A549 (cell line): ENCODE measurements around the gene TMEM220. TPM values are rescaled to one million over a fixed set of nuclear protein-coding genes. Genes with fewer than 3 reads are reported as not detected.

Experiments
- ATAC-seq, 2 experiments: fragments of 200-7000 bp in 1 of 2; fragments of >200 bp in 1 of 2; cut with Nextera tagmentation in 1 of 2; cut with Tn5 transposase in 1 of 2; 3 replicates each; pipeline versions ENCODE4 v1.8.0 to v1.9.1; 2018 to 2020; ENCODE audit warnings: mild to moderate bottlenecking in 1 of 2, moderate library complexity in 1 of 2
- CTCF ChIA-PET: fragments of 300-600 bp; sonication (Branson Sonifier 250); formaldehyde crosslinking; extraction: SDS; loops from one replicate; lab custom pipeline; 2021; ENCODE audit warnings: antibody characterized with exemption, inconsistent platforms; lab: Yijun Ruan, JAX
- POLR2A ChIA-PET: fragments of 350-600 bp; formaldehyde crosslinking; extraction: SDS; loops from one replicate; lab custom pipeline; 2021; ENCODE audit warnings: antibody characterized with exemption, inconsistent platforms; lab: Yijun Ruan, JAX
- DNase-seq, 2 experiments: peaks; one replicate each; pipeline versions ENCODE4 v3.0.0 to v3.0.0-alpha.2; 2011 to 2016; ENCODE audit warnings: low read depth in 1 of 2, low spot score in 1 of 2
- FAIRE-seq: peaks from 2 replicates; lab custom pipeline; 2011; peaks lifted over from hg19 to GRCh38; lab: Jason Lieb, UNC
- H3K27ac ChIP-seq, 2 experiments: fragments of >200 bp; sonication (Bioruptor Twin); formaldehyde crosslinking; 3 replicates each; pipeline ENCODE4 v1.5.1; 2016 to 2017
- H3K4me1 ChIP-seq: fragments of >200 bp; sonication (Bioruptor Twin); formaldehyde crosslinking; 3 replicates; pipeline ENCODE4 v1.6.1; 2016
- H3K4me2 ChIP-seq: fragments of >200 bp; sonication (Bioruptor Twin); formaldehyde crosslinking; 3 replicates; pipeline ENCODE4 v1.6.1; 2016
- H3K4me3 ChIP-seq: fragments of >200 bp; sonication (Bioruptor Twin); formaldehyde crosslinking; 3 replicates; pipeline ENCODE4 v1.5.1; 2016
- H3K9me3 ChIP-seq: fragments of >200 bp; sonication (Bioruptor Twin); formaldehyde crosslinking; 3 replicates; pipeline ENCODE4 v1.6.1; 2016
- BHLHE40 ChIP-seq: IDR thresholded peaks from 2 replicates; pipeline ENCODE4 v1.6.1; 2012; ENCODE audit warnings: low read depth, low read length, inconsistent platforms
- CBX8 ChIP-seq: fragments of 200-600 bp; sonication (generic); IDR thresholded peaks from 2 replicates; pipeline ENCODE4 v1.6.1; 2016
- CEBPB ChIP-seq, 2 experiments: fragments of >200 bp in 1 of 2; sonication (Bioruptor Twin) in 1 of 2; formaldehyde crosslinking in 1 of 2; IDR thresholded peaks; 2 replicates each; pipeline ENCODE4 v1.6.1; 2012 to 2016
- CHD4 ChIP-seq: fragments of 200-600 bp; sonication (generic); IDR thresholded peaks from 2 replicates; pipeline ENCODE4 v1.6.1; 2016; ENCODE audit warnings: antibody characterized with exemption, mild to moderate bottlenecking, borderline replicate concordance
- ESRRA ChIP-seq: fragments of 150-350 bp; IDR thresholded peaks from 2 replicates; pipeline ENCODE4 v1.6.1; 2014; ENCODE audit warnings: mild to moderate bottlenecking, low read length, borderline replicate concordance
- FOSB ChIP-seq: fragments of 250-450 bp; sonication (Bioruptor Pico); IDR thresholded peaks from 2 replicates; pipeline ENCODE4 v1.5.0; 2020; ENCODE audit warnings: mild to moderate bottlenecking, moderate library complexity
- FOXS1 ChIP-seq: fragments of 250-450 bp; sonication (Bioruptor Pico); IDR thresholded peaks from 2 replicates; pipeline ENCODE4 v1.5.0; 2020; ENCODE audit warnings: mild to moderate bottlenecking, moderate library complexity
- HEYL ChIP-seq: fragments of 250-450 bp; sonication (Bioruptor Pico); IDR thresholded peaks from 2 replicates; pipeline ENCODE4 v1.8.0; 2021; ENCODE audit warnings: mild to moderate bottlenecking, moderate library complexity
- HOXA7 ChIP-seq: fragments of 250-450 bp; sonication (Bioruptor Pico); IDR thresholded peaks from 2 replicates; pipeline ENCODE4 v1.5.0; 2020; ENCODE audit warnings: mild to moderate bottlenecking, moderate library complexity
- HOXB13 ChIP-seq: fragments of 250-450 bp; sonication (Bioruptor Pico); IDR thresholded peaks from 2 replicates; pipeline ENCODE4 v1.5.0; 2020; ENCODE audit warnings: low read depth, mild to moderate bottlenecking, moderate library complexity
- HOXB5 ChIP-seq: fragments of 250-450 bp; sonication (Bioruptor Pico); IDR thresholded peaks from 2 replicates; pipeline ENCODE4 v1.5.0; 2020; ENCODE audit warnings: mild to moderate bottlenecking, moderate library complexity
- MAFK ChIP-seq: fragments of 450-650 bp; IDR thresholded peaks from 2 replicates; pipeline ENCODE4 v1.6.1; 2014; ENCODE audit not compliant: partially characterized antibody
- NFE2L2 ChIP-seq: fragments of 150-350 bp; conservative IDR thresholded peaks from 2 replicates; pipeline ENCODE4 v1.6.1; 2014; ENCODE audit warnings: low read length
- NPAS2 ChIP-seq: fragments of 250-450 bp; sonication (Bioruptor Pico); IDR thresholded peaks from 2 replicates; pipeline ENCODE4 v1.8.0; 2022; ENCODE audit warnings: mild to moderate bottlenecking, moderate library complexity, borderline replicate concordance
- PHF8 ChIP-seq: fragments of 200-600 bp; sonication (generic); IDR thresholded peaks from 2 replicates; pipeline ENCODE4 v1.6.1; 2016; ENCODE audit warnings: low read depth, mild to moderate bottlenecking, antibody characterized with exemption, moderate library complexity, borderline replicate concordance
- RAD21 ChIP-seq, 2 experiments: fragments of >200 bp in 1 of 2; sonication (Bioruptor Twin) in 1 of 2; formaldehyde crosslinking in 1 of 2; IDR thresholded peaks in 1 of 2; conservative IDR thresholded peaks in 1 of 2; 2 replicates in 1 of 2; 3 replicates in 1 of 2; pipeline ENCODE4 v1.6.1; 2012 to 2018; ENCODE audit warnings: inconsistent platforms in 1 of 2
- TFCP2L1 ChIP-seq: fragments of 250-450 bp; sonication (Bioruptor Pico); IDR thresholded peaks from 2 replicates; pipeline ENCODE4 v1.5.0; 2021; ENCODE audit warnings: mild to moderate bottlenecking
- ZC3H11A ChIP-seq: fragments of 450-650 bp; IDR thresholded peaks from 2 replicates; pipeline ENCODE4 v1.6.1; 2014; ENCODE audit warnings: antibody characterized with exemption, mild to moderate bottlenecking
- WGBS: methylation state at CpG from one replicate; pipeline ENCODE4 v1.1.6; 2017; ENCODE audit errors: missing lambda C conversion rate; 5-methylcytosine and 5-hydroxymethylcytosine counted together
- polyA plus RNA-seq, 4 experiments: library from polyadenylated mRNA; depleted of rRNA in 3 of 4; stranded (reverse); fragments of >200 nt; fragmentation: RNase III in 1 of 4; extraction: RNeasy Plus Mini Kit Qiagen cat#74134 plus additional on column Dnase treatment in 1 of 4; gene quantifications; 2 replicates in 3 of 4; 3 replicates in 1 of 4; pipeline ENCODE4 v1.2.3, GENCODE V29; 2011 to 2017
- TF ChIP-seq, protein P1 (sequence below): fragments of 450-650 bp; IDR thresholded peaks from 2 replicates; pipeline ENCODE4 v1.6.1; 2014; ENCODE audit warnings: antibody characterized with exemption
- TF ChIP-seq, protein P2 (sequence below): fragments of 250-450 bp; sonication (Bioruptor Pico); IDR thresholded peaks from 2 replicates; pipeline ENCODE4 v1.5.0; 2021; ENCODE audit warnings: mild to moderate bottlenecking, moderate library complexity, borderline replicate concordance
- TF ChIP-seq, protein P3 (sequence below): fragments of 250-450 bp; sonication (Bioruptor Pico); IDR thresholded peaks from 2 replicates; pipeline ENCODE4 v1.5.0; 2020; ENCODE audit warnings: low read depth, mild to moderate bottlenecking, moderate library complexity
- TF ChIP-seq, protein P4 (sequence below): IDR thresholded peaks from 2 replicates; pipeline ENCODE4 v1.6.1; 2012
- TF ChIP-seq, protein P5 (sequence below): IDR thresholded peaks from 2 replicates; pipeline ENCODE4 v1.6.1; 2012; ENCODE audit warnings: low read depth, borderline replicate concordance
- TF ChIP-seq, protein P6 (sequence below): fragments of >200 bp; sonication (Bioruptor Twin); formaldehyde crosslinking; IDR thresholded peaks from 3 replicates; pipeline ENCODE4 v1.5.1; 2016

TMEM220 gene
- polyA plus RNA-seq, 2 of the 4 experiments (the other 2 are of a cell fraction) = 3.8 to 6.3 TPM

DNA sequence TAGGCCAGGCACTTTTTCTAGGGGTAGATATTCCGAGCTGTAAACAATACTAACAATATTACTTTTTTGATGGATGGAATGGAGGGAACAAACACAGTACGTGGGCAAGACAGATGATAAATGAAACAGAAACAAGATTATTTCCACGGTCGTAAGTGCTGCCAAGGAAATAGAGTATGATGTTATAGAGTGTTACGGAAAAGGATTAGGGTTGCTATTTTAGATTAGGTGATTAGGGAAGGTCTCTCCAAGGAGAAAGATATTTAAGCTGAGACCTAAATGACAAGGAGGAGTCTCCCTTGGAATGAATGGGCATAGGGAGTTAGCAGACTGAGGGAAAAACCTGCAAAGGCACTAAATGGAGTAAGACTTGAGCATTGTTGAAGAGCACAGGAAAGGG is 24.1 kb downstream of the TMEM220 start:
- DNase-seq = no peak
- Histone ChIP-seq H3K27ac (no peak overlapping the region), H3K9me3 (no peaks in the 10 kb centered on the region), H3K4me1 (no peaks in the 10 kb centered on the region), H3K4me2 (no peak overlapping the region), H3K4me3 (no peak overlapping the region)
- FAIRE-seq = no peak
- no peak for ATAC-seq
- CTCF ChIA-PET = interaction anchor here (1.0 kb wide), 1 partner anchor 19 kb away, joined by 3 read pairs; no protein-coding TSS in a partner anchor
- POLR2A ChIA-PET = interaction anchor here (0.5 kb wide), 1 partner anchor 24 kb away, joined by 3 read pairs; the partner anchor contains the start of gene TMEM220
- WGBS = 92% methylated on average over 5 of the region's 5 CpGs
- TF ChIP-seq RAD21 (conservative IDR thresholded peaks at IDR 0.05 in 1 of 2, IDR thresholded peaks at IDR 0.05 in 1 of 2) = no peak
- TF ChIP-seq HOXB13 = no peak
- TF ChIP-seq FOXS1 (CRISPR knock-in tag) = no peak
- no peak for TF ChIP-seq FOSB (CRISPR knock-in tag)
- TF ChIP-seq HOXA7 (CRISPR knock-in tag) = no peak
- TF ChIP-seq TFCP2L1 (CRISPR knock-in tag) = no peak
- TF ChIP-seq, protein P1, sequence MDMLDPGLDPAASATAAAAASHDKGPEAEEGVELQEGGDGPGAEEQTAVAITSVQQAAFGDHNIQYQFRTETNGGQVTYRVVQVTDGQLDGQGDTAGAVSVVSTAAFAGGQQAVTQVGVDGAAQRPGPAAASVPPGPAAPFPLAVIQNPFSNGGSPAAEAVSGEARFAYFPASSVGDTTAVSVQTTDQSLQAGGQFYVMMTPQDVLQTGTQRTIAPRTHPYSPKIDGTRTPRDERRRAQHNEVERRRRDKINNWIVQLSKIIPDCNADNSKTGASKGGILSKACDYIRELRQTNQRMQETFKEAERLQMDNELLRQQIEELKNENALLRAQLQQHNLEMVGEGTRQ = no peak
- no peak for TF ChIP-seq PHF8
- no peak for TF ChIP-seq HOXB5 (CRISPR knock-in tag)
- TF ChIP-seq, protein P2, sequence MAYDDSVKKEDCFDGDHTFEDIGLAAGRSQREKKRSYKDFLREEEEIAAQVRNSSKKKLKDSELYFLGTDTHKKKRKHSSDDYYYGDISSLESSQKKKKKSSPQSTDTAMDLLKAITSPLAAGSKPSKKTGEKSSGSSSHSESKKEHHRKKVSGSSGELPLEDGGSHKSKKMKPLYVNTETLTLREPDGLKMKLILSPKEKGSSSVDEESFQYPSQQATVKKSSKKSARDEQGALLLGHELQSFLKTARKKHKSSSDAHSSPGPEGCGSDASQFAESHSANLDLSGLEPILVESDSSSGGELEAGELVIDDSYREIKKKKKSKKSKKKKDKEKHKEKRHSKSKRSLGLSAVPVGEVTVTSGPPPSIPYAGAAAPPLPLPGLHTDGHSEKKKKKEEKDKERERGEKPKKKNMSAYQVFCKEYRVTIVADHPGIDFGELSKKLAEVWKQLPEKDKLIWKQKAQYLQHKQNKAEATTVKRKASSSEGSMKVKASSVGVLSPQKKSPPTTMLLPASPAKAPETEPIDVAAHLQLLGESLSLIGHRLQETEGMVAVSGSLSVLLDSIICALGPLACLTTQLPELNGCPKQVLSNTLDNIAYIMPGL (CRISPR knock-in tag) = no peak
- TF ChIP-seq ZC3H11A = no peak

DNA sequence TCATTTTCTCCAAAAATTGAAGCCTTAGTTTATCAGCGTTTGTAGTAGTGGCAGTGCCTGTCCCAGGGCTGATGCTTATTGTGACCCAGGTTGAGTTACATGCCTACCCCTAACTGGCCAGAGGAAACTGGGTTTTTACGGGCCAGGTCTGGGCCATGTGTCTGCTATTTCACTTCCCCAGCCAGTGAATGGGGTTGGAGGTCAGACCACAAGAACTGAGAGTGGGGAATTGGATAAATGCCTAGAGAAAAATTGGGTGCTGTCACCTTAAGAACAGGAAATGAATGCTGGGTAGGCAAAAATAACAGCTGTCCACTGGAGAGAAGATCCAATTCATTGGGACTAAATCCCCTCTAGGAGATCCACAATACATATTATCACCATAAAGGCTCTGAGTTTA is 27.2 kb downstream of the TMEM220 start:
- Histone ChIP-seq H3K27ac (no peak overlapping the region), H3K9me3 (no peaks in the 10 kb centered on the region)
- no peak for FAIRE-seq
- POLR2A ChIA-PET = no interaction called here
- TF ChIP-seq, protein P3, sequence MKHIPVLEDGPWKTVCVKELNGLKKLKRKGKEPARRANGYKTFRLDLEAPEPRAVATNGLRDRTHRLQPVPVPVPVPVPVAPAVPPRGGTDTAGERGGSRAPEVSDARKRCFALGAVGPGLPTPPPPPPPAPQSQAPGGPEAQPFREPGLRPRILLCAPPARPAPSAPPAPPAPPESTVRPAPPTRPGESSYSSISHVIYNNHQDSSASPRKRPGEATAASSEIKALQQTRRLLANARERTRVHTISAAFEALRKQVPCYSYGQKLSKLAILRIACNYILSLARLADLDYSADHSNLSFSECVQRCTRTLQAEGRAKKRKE (CRISPR knock-in tag) = no peak
- peak; percentile 18 for TF ChIP-seq MAFK
- no peak for TF ChIP-seq HOXB13
- TF ChIP-seq, all 56 proteins: peak for 1
- no peak for ATAC-seq
- CTCF ChIA-PET = interaction anchor here (1.6 kb wide), 1 partner anchor 10 kb away, joined by 6 read pairs; no protein-coding TSS in a partner anchor
- Histone ChIP-seq H3K4me3 (no peak overlapping the region), H3K4me2 (no peak overlapping the region), H3K4me1 (no peaks in the 10 kb centered on the region)
- 87% methylated on average over 2 of the region's 2 CpGs for WGBS
- DNase-seq = no peak

DNA sequence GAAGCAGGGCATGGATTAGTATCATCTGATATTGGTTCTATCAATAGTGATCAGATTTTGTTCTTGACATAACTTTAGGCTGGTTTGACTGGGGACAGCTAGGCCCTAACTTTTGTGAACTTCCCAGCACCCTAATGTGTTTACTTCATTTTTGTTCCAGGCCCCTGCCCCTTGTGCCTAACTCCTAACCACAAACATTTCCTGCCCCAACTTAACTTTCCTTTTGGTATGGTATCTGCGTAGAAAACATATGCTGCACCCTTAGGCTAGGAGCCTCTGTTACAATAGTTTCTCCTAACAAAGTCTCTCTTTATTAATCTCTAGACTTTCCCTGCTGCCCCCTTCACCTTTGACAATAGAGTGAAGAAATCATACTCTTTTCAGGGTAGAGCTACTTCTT is 30.0 kb downstream of the TMEM220 start:
- H3K9me3 ChIP-seq = no peaks in the 10 kb centered on the region
- no peak overlapping the region for H3K4me3 ChIP-seq
- CTCF ChIA-PET = no interaction called here
- POLR2A ChIA-PET = no interaction called here
- no peak overlapping the region for H3K4me2 ChIP-seq
- WGBS = 93% methylated on average over 1 of the region's 1 CpG
- no peak for FAIRE-seq
- ATAC-seq = no peak
- TF ChIP-seq NFE2L2 = no peak
- no peak for TF ChIP-seq CHD4
- no peak for TF ChIP-seq RAD21 (conservative IDR thresholded peaks at IDR 0.05 in 1 of 2, IDR thresholded peaks at IDR 0.05 in 1 of 2)
- no peak for TF ChIP-seq BHLHE40
- TF ChIP-seq, protein P4, sequence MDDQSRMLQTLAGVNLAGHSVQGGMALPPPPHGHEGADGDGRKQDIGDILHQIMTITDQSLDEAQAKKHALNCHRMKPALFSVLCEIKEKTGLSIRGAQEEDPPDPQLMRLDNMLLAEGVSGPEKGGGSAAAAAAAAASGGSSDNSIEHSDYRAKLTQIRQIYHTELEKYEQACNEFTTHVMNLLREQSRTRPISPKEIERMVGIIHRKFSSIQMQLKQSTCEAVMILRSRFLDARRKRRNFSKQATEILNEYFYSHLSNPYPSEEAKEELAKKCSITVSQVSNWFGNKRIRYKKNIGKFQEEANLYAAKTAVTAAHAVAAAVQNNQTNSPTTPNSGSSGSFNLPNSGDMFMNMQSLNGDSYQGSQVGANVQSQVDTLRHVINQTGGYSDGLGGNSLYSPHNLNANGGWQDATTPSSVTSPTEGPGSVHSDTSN = no peak
- TF ChIP-seq ESRRA = no peak
- TF ChIP-seq HEYL (CRISPR knock-in tag) = no peak
- TF ChIP-seq, protein P5, sequence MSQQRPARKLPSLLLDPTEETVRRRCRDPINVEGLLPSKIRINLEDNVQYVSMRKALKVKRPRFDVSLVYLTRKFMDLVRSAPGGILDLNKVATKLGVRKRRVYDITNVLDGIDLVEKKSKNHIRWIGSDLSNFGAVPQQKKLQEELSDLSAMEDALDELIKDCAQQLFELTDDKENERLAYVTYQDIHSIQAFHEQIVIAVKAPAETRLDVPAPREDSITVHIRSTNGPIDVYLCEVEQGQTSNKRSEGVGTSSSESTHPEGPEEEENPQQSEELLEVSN = no peak
- no peak for TF ChIP-seq CEBPB (IDR thresholded peaks at IDR 0.05)
- TF ChIP-seq HOXA7 (CRISPR knock-in tag) = no peak
- TF ChIP-seq, protein P6, sequence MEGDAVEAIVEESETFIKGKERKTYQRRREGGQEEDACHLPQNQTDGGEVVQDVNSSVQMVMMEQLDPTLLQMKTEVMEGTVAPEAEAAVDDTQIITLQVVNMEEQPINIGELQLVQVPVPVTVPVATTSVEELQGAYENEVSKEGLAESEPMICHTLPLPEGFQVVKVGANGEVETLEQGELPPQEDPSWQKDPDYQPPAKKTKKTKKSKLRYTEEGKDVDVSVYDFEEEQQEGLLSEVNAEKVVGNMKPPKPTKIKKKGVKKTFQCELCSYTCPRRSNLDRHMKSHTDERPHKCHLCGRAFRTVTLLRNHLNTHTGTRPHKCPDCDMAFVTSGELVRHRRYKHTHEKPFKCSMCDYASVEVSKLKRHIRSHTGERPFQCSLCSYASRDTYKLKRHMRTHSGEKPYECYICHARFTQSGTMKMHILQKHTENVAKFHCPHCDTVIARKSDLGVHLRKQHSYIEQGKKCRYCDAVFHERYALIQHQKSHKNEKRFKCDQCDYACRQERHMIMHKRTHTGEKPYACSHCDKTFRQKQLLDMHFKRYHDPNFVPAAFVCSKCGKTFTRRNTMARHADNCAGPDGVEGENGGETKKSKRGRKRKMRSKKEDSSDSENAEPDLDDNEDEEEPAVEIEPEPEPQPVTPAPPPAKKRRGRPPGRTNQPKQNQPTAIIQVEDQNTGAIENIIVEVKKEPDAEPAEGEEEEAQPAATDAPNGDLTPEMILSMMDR = no peak
- TF ChIP-seq NPAS2 (CRISPR knock-in tag) = no peak
- no peak for TF ChIP-seq CBX8
- no peak for DNase-seq
- H3K4me1 ChIP-seq = peaks cover 15% of the 10 kb centered on the region
- H3K27ac ChIP-seq = no peak overlapping the region
